Dermis blood vessel endothelial cell (primary cell): ENCODE results near the gene SRCIN1. TPM values are rescaled to one million over a fixed set of nuclear protein-coding genes. Genes with fewer than 3 reads are reported as not detected.

Experiments used
- DNase-seq: peaks from one replicate; pipeline ENCODE4 v3.0.0; 2010
- total RNA-seq: library from RNA; depleted of rRNA; stranded (reverse); fragments of >200 nt; gene quantifications from 2 replicates; pipeline ENCODE4 v1.2.3, GENCODE V29; 2014

Gene SRCIN1
- total RNA-seq, 1 donor from 2014 or later = under 0.01 TPM

DNA sequence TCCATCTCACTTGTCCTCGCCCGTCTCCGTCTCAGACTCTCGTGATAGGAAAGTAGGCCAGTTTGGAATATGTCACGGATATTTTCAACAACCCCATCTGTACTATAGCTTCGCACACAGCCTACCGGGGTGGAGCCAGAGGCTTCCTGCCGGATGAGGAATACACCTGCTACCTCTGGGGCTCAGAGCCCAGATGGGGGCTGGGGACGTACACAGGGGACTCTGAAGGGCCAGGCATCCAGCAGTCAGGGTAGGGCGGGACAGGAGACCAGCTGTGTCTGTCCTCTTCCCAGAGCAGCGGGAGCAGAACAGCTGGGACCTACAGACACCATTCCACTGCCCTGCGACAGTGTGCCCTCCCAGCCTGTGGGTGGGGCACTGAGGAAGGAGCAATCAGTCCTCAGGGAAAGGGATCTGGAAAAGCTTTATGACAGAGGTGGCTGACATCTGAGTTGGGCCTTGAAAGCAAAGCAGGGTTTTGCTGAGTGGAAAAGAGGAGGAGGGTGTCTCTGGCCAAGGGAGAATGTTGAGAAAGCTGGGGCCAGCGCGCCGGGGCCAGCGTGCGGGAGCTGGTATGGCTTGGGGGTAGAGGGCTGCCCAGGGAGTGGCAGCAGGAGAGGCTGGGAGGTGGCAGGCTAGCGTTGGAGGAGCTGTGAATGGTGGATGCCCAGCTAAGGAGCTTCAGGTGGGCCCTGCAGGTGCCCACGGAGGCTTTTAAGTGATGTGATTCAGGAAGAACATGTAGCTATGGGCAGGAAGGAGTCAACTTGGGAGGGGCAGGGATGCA is 11.5 kb upstream of the SRCIN1 start:
- DNase-seq = no peak

DNA sequence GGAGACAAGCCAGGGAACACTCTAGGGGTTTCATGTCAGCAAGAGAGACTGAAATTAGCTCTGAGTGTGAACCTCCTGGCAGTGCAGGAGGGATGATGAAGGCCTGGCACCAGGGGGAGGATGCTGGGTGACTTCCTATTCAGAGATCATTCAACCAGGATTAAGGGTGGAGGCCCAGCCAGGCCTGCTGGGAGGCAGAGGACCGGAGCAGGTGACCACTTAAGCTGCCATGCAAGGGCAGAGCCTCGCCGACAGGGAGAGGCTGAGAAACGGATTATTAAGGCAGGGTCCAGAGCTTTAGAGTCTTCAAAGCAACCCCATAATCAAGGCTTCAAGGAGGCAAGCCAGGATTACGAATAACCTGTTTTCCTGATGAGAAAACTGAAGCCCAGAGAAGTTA is 10.6 kb upstream of the SRCIN1 start:
- DNase-seq = no peak

DNA sequence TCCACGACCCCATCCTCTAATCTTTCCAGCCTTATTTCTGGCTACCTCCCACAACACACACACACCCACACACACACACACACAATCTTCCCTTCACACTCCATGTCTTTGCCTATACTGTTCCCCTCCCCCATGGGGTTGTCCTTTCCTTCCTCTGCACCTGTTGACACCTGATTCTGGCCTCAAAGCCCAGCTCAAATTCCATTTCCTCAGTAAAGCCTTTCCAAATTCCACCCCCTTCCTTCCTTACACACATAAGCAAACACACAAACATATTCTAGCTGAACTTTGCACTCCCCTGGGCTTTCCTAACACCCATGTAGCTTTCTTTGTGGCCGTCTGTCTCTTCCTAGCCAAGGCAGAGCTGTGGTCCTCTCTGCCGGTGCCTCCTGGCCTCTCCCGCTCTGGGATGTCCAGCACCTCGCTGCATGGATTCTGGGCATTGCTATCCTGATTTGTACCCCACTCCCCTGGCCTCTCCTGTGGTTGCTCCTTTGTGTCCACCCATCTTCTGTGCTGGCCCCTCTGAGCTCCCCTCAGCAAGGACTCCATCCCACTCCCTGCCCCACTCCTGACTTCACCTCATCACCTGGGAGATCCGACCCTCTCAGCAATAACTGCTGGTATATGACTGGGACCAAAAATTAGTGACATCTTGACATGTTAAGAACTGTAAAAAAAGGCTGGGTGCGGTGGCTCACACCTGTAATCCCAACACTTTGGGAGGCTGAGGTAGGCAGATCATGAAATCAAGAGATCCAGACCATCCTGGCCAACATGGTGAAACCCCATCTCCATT is 8.4 kb upstream of the SRCIN1 start:
- no peak for DNase-seq

DNA sequence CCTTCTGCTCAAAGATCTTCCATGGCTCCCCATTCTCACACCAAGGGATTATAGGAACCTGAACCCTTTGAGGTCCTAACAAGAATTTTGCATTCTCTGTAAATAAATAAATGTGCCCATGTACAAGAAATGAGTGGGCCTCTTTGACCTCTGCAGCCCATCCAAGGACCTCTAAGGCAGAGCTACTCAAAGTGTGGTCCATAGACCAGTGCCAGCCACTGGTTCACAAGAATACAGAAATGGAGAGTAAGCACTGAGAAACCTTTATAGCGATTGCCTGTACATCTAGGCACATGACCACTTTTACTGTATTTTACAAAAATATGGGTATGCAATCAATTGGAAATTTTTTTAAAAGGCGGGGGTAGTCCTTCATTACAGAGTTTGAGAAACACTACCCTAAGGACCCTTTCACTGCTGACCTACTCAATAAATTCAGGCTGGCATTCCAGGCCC is 7.8 kb upstream of the SRCIN1 start:
- no peak for DNase-seq

DNA sequence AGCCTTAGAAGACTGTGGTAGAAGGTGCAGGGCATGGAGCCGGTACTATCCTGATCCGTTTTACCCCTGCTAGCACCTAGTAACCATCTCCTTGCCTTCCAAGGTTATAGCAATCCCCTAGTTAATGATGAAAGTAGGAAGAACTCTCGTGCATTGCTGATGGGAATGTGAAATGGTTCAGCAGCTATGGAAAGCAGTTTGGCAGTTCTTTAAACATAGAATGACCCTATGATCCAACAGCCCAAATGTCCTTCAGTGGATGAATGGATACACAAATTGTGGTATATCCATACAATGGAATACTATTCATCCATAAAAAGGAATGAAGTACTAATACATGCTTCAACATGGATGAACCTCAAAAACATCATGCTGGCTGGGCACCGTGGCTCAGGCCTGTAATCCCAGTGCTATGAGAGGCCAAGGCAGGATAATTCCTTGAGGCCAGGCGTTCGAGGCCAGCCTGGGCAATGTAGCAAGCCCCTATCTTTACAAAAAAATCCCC is 6.2 kb upstream of the SRCIN1 start:
- no peak for DNase-seq

DNA sequence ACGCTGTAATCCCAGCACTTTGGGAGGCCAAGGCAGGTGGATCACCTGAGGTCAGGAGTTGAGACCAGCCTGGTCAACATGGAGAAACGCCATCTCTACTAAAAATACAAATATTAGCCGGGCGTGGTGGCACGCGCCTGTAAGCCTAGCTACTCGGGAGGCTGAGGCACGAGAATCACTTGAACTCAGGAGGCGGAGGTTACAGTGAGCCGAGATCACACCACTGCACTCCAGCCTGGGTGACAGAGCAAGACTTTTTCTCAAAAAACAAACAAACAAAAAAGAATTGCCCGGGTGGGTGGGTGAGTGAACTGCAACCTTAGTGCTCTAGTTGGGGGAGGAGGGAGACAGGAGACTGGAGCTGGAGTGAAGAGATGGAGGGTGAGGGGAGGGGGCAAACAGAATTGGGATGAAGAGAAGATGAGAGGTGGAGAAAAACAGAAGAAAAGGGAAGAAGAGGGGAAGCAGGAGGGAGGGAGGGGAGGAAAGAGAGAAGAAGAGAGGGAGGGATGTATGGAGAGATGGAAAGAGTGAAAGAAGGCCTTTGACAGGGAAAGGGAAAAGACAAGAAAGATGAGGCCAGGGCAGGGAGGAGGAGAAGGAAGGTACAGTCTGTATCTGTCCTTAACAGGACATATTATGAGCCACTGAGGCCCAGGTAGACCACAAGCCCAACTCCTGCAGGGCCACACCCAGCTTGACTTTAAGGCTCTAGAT is 5.5 kb upstream of the SRCIN1 start:
- DNase-seq = no peak

DNA sequence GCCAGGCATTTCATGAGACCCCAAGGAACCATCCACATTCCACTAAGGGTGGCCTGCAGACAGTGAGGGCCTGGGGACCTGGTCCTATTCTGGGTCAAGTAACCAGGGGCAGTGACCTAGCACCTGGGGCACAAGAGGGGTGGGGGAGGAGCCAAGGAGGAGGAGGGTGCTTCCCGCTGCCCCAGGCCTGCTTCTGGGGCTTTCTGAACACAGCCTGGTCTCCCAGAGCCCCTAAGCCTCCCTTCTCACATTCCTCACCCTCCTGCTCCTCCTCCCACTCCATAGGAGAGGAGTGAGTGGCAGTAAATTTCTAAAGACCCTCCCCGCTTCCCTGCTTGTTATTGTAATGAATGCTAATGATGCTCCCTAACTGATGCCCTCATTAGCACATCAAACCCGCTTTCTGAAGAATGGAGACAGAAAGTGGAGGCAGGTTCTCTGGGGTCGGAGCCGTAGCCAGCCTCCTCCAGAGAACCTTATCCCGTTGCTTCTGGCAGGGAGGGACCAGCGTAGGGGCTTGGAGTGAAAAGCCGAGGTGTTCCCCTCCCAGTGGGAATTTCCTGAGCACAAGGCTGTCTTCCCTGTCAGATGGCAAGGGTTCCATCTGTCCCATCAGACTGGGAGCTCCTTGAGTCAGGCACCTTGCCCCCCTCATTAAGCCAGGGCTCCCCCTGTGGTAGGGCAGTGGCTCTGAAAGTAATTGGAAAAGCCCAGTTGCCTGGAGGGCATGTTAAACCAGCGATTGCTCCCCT is 3.7 kb upstream of the SRCIN1 start:
- DNase-seq = no peak

DNA sequence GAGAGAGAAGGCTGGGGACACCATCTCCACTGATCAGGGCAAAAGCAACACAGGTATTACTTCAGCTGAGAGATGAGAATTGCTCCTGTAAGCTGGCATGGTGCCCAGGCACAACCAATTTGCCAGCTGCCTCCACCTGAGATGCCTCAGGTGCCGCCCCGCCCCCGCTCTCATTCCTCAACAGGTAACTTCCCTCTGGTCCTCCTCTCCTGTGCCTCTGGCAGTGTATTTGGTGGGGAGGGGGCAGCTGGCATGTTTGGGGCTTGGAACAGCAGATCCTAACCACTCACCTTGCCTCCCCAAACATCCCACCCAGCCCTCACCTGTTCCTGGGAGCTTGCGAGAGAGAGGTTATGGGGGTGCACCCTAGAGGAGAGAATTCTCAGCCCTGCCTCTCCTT is 2.9 kb upstream of the SRCIN1 start:
- no peak for DNase-seq

DNA sequence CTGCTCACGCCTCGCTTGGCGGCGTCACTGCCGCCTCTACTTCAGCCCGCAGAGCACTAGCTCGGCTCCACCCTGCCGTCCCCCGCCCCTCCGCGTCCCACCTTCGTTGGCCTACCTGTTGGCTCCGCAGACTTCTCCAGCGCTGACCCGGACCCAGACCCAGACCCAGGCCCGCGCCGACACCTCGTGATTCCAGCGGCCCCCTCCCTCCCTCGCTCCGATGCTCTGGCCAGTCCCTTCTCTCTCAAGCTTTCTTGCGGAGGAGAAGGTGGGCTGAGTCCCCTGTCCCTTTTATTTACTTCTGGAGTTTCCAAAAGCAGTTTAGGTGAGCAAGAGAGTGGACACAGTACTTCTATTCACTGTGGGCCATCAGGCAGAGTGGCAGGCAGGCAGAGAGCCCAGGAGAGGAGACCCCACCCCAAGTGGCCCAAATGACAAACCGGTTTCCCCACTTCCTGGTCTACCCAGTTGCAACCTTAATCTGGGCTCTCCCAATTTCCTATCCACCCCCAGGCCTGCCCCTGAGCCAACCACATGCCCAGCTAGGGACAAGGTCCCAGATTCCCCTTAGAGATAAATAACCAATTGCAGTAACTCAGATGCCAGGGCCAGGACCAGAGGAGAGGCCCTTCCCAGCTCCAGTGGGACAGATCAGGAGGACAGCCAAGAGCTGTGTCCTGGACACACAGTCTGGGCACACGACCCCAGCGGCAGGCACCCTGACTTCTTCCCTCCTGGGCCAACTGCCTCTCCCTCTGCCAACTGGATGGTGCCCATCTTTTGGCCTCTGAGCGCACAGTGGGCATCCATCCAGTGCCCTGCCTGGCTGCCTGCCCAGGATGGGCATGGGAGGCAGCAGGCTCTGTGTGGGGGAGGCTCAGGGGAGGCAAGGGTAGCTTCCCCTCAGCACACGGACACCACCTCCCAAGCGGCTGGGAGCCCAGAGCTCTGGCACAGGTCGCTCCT is 1.2 kb upstream of the SRCIN1 start:
- DNase-seq = no peak

DNA sequence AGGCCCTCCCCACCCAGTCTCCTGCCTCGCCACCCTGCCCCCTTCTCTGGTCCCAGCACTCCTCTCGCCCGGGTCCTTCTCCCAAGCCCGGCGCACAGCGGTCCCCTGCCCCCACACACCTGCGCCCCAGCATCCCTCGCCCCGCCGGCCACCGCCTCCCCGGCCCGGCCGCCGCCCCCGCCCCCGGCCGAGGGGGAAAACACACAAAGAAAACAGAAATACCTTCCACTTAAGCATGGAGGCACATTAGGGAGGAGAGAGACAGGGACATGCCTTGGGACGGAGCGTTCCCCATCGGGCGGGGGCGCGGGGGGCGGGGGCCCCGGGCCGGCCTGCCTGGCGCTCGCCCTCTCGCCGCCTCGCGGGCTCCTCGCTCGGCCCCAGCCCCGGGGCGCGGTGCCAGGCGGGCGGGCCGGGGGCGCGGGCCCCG is 326 bp downstream of the SRCIN1 start:
- DNase-seq = no peak

DNA sequence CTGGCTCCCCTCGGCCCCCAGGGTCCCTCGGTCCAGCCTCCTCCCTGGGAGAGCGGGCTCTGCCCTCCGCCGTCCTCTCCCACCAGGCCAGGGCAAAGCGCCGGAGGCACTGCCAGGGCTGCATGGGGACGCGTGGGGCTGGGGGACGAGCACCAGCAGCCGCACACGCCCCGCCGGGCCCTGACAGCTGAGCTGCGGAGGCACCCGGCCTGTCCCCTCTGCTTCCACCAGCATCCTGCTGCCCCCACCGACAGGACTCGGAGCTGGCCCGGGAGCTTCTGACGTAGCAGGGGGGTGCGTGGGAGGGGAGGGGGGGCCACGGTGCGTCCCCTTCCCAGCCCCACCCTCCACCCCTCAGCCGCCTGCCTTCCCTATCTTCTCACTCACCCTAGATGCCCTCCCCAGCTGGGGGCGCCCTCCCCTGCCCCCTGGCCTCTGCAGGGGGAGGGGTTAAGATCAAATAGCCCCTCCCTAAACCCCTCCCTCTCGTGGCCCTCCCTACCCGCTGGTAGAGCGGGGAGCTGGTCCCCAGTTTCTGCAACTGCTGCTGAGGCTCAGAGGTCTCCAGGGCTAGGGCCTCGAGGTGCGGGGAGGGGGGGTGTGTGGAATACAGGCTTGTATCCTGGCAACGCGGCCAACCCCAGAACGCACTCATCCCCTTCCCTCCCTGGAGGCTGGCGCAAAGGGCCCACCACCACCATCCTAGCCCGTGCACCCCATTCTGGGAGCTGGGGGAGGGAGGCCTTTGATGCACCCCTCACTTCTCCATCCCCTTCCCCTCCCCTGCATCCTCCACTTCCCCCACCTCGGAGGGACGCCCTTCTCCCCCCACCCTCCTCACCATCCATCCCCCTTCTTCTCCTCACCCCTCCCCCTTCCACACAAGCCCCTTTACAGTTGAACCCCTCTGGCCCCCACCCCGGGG is 1.0 kb downstream of the SRCIN1 start:
- DNase-seq = no peak

DNA sequence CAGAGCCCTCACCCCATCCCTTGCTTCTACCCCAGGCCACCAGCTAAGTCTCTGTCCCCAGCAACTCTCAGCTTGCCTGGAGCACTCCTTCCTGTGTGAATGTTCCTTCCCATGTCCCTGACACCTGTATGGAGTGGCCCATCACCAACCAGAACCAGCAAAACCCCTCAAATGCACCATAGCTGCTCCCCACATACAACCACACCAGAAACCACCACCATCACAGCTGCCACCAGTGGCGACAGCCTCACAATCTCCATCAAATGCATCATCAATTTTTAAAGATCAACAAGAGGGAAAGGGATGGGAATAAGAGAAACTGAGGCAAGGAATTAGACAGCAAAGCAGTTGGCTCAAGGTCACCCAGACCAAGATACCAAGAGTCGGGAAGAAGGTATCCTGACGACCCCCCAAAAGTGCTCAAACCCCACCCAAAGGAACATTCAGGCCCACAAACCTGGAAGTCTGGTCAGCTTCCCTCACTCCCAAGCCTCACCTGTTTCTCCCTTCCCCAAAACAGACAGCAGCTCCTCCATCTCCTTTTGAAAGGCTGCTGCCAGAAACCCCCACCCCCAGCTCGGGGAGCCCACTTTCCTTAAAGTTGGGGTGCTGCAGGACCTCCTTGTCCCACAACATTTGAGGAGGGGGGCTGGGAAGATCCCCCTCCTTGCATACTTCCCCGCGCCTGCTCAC is 1.8 kb downstream of the SRCIN1 start:
- no peak for DNase-seq

DNA sequence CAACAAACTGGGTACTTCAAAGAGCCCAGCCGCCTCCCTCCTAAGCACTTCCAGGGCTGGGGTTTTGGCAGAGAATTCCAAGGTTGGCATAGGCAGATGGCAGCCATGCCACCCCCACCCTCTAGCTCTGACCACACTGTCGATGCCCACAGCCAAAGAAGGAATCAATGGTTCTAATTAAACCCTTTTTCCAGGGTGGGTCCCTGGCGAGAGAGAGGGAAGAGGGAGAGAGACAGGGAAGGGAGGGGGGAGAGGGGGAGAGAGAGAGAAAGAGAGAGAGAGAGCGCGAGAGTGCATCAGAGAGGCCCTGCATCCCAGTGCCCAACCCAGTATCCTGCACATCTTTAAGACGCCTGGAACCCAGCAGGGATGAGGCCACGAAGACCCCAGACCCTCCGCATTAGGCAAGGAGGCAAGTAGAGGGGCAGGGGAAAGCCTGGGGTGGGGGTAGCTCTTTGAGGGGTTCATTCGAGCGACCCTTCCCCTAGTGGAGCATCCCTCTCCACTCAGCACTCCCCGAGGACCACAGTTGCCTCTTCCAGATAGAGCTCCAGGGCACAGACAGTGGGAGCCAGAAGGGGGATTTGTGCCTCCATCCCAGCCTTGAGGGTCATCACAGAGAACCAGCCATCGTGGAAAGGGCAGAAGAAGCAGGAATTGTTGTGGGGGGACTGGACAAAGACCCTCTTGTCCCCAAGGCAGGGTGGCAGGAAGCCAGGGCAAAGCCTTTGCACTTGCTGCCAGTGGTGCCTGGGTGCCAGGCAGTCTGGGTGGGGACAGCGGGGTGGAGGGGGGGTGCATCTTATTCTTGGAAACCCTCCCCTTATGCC is 2.6 kb downstream of the SRCIN1 start:
- no peak for DNase-seq

DNA sequence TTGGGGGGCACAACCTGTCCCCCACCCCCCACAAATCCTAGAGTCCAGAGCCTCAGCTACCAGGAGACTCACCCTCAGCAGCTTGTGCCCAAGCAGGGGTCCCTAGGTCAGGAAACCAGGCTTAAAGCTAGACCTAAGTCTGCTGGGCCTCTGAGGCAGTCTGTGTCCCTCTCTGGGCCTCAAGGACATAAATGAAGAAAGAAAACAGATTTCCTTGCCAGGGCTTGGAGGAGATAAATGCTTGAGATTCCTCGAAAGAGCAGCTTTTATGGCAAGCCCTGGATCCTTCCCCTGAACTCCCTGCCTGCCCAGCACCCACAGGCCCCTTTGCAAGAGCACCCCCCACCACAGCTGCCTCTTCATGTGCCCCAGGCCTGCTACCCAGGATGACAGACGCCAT is 3.3 kb downstream of the SRCIN1 start:
- DNase-seq = no peak

DNA sequence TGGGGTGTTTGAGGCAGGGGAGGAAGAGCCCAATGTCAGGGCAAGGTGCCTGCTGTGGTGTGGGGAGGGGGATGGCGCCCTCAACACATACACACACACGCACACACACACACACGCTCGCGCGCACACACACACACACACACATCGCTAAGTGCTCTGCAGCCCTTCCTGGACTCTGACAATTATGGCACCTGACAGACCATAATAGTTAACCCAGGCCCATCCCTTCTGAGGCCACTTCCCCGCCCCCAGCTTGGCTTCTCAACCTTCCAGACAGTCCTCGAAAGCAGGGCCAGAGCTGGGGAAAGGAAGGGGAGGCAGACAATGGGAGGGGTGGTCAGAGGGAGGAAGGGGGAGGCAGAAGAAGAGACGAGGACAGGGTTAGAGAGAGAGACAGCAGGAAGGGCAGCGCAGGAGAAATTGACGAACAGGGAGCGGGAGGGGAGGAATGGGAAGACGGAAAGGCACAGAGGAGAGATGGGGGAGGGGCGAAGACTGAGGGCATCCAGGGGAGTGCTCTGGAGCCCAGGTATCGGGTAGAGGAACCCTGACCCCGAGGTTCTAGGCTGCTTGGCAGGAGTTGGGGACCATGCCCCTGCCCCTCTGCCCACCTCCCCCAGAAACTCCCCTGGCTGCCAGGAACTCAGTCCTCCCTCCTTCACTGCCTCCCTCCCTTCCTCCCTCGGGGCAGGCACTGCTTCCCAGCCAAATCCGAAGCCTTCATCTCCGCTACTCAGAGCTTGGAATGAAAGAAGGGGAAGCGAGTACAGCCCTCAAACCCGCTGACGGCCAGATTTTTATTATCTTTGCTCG is 4.0 kb downstream of the SRCIN1 start:
- DNase-seq = no peak

DNA sequence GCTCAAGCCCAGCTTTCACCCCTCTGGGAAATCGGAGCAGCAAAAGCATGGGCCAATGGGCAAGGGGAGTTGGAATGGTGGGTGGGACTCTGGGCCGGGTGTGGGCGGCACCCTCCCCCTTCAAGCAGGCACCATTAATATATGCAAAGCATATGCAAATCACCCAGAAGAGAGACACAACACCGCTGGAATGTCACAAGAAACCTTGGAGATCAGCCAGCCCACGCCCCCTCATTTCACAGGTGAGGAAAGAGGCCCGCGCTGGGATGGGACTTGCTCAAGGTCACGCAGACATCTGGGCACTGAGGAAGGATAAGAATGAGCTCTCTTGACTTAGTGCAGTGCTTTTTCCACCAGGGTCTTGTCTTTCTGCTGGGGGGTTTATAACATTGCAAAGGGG is 4.8 kb downstream of the SRCIN1 start:
- no peak for DNase-seq

DNA sequence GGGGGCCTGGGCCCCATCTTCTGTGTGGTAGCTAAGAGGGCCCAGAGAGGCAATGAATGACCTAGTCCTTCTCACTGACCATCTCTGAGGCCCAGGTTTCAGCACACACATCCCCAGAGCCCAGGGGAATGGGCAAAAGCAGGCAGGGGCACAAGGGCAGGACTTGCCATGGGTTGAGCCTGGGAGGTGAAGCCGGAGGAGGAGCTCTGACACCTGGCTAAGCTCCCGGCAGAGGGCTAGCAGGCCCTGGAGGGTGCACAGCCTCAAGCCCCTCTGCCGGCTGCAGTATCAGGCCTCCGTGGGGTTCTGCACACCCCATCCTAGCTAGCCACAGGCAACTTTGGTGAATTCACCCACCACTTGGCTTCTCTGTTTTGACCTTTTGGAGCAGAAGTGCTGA is 5.3 kb downstream of the SRCIN1 start:
- no peak for DNase-seq
